ENCODE results near the gene DEFB118.

The DEFB118 gene

GRCh38 chr20:31390490-31390889 lies 22.1 kb downstream of the DEFB118 start, which contains the start of gene DEFB119:
Gene DEFB119, minus strand, starts transcription at chr20:31390590. Its CDS starts 107 bp downstream, at chr20:31390483.
- no CpG with 5 or more reads among the region's 1 CpG for WGBS, 2 donors (ENCODE audit: extremely low coverage in 2 of 2, insufficient read length in 2 of 2, insufficient replicate concordance in 1 of 2)
- no peak for DNase-seq (ENCODE audit: low spot score)
- Histone ChIP-seq H3K4me2 (ENCODE audit: insufficient read depth, low read length, poor library complexity, severe bottlenecking) (no peak within 1 kb of the TSS), H3K4me3 (ENCODE audit: low read length in 2 of 2) (no peak within 1 kb of the TSS), H4K8ac (ENCODE audit: low read depth, low read length) (no peak within 1 kb of the TSS), H3K4ac (ENCODE audit: low read length) (no peak within 1 kb of the TSS), H3K27ac (replicated peaks; ENCODE audit: low read length) (no peak within 1 kb of the TSS), H3K36me3 (replicated peaks in 1 of 2; ENCODE audit: control insufficient read depth in 2 of 2, insufficient read depth in 2 of 2, low read length in 2 of 2) (no peaks in the 10 kb centered on the region), H3K79me1 (ENCODE audit: low read depth, low read length) (no peaks in the 10 kb centered on the region), H2AFZ (ENCODE audit: low read length) (no peak within 1 kb of the TSS), H2BK120ac (ENCODE audit: low read depth, low read length) (no peak within 1 kb of the TSS), H2BK15ac (ENCODE audit: low read length) (no peak within 1 kb of the TSS), H3K14ac (ENCODE audit: low read length) (no peak within 1 kb of the TSS), H3K27me3 (ENCODE audit: control insufficient read depth in 3 of 3, insufficient read depth in 3 of 3, low read depth in 1 of 3, low read length in 3 of 3) (peaks cover 0 to 4% (median 0%) of the 10 kb centered on the region in 3 experiments), H3K23ac (ENCODE audit: low read depth, low read length, poor library complexity) (no peak within 1 kb of the TSS), H2BK5ac (ENCODE audit: low read length) (no peak within 1 kb of the TSS), H2BK12ac (ENCODE audit: low read length) (no peak within 1 kb of the TSS), H4K91ac (ENCODE audit: low read depth, low read length, poor library complexity) (no peak within 1 kb of the TSS), H3K4me1 (ENCODE audit: control insufficient read depth in 2 of 2, insufficient read depth in 1 of 2, low read depth in 1 of 2, low read length in 2 of 2) (no peaks in the 10 kb centered on the region), H3K18ac (ENCODE audit: low read length) (no peak within 1 kb of the TSS), H3K9me3 (replicated peaks in 1 of 2; ENCODE audit: control insufficient read depth in 2 of 2, insufficient read depth in 1 of 2, low read depth in 1 of 2, low read length in 2 of 2) (peaks cover 0 to 37% of the 10 kb centered on the region in 2 donors), H3K9ac (ENCODE audit: low read depth, low read length, poor library complexity) (no peak within 1 kb of the TSS), H2AK5ac (ENCODE audit: low read depth, low read length) (no peak within 1 kb of the TSS)

- H2BK15ac ChIP-seq (ENCODE audit: low read length), result no peak overlapping the region
- no peak overlapping the region for H3K27ac ChIP-seq (replicated peaks; ENCODE audit: low read length)
- H3K18ac ChIP-seq (ENCODE audit: low read length), result no peak overlapping the region
- H3K36me3 ChIP-seq (replicated peaks in 1 of 2; ENCODE audit: control insufficient read depth in 2 of 2, insufficient read depth in 2 of 2, low read length in 2 of 2), result no peaks in the 10 kb centered on the region
- H2BK5ac ChIP-seq (ENCODE audit: low read length), result no peak overlapping the region
- H3K4me1 ChIP-seq (ENCODE audit: control insufficient read depth in 2 of 2, insufficient read depth in 1 of 2, low read depth in 1 of 2, low read length in 2 of 2), result no peaks in the 10 kb centered on the region
- no peak overlapping the region for H3K23ac ChIP-seq (ENCODE audit: low read depth, low read length, poor library complexity)
- WGBS, 2 donors (ENCODE audit: extremely low coverage in 2 of 2, insufficient read length in 2 of 2, insufficient replicate concordance in 1 of 2), result no CpG with 5 or more reads among the region's 2 CpGs
- no peak overlapping the region for H3K4me3 ChIP-seq (ENCODE audit: low read length in 2 of 2)
- no peak overlapping the region for H2BK12ac ChIP-seq (ENCODE audit: low read length)
- no peak overlapping the region for H3K14ac ChIP-seq (ENCODE audit: low read length)
- H2BK120ac ChIP-seq (ENCODE audit: low read depth, low read length), result no peak overlapping the region
- H2AFZ ChIP-seq (ENCODE audit: low read length), result no peak overlapping the region
- no peak overlapping the region for H3K9ac ChIP-seq (ENCODE audit: low read depth, low read length, poor library complexity)
- H2AK5ac ChIP-seq (ENCODE audit: low read depth, low read length), result no peak overlapping the region
- H3K27me3 ChIP-seq (ENCODE audit: control insufficient read depth in 3 of 3, insufficient read depth in 3 of 3, low read depth in 1 of 3, low read length in 3 of 3), result peaks cover 0 to 4% (median 0%) of the 10 kb centered on the region in 3 experiments
- H4K8ac ChIP-seq (ENCODE audit: low read depth, low read length), result no peak overlapping the region
- H3K79me1 ChIP-seq (ENCODE audit: low read depth, low read length), result no peaks in the 10 kb centered on the region
- no peak overlapping the region for H4K91ac ChIP-seq (ENCODE audit: low read depth, low read length, poor library complexity)
- H3K4me2 ChIP-seq (ENCODE audit: insufficient read depth, low read length, poor library complexity, severe bottlenecking), result no peak overlapping the region
- no peak for DNase-seq (ENCODE audit: low spot score)
- peaks cover 0 to 33% of the 10 kb centered on the region in 2 donors for H3K9me3 ChIP-seq (replicated peaks in 1 of 2; ENCODE audit: control insufficient read depth in 2 of 2, insufficient read depth in 1 of 2, low read depth in 1 of 2, low read length in 2 of 2)
- H3K4ac ChIP-seq (ENCODE audit: low read length), result no peak overlapping the region
These were observed 24.4 kb downstream of the DEFB118 start for GRCh38 chr20:31392836-31393235.

- H3K4me2 ChIP-seq (ENCODE audit: insufficient read depth, low read length, poor library complexity, severe bottlenecking), result no peak overlapping the region
- H3K23ac ChIP-seq (ENCODE audit: low read depth, low read length, poor library complexity), result no peak overlapping the region
- no peak overlapping the region for H2BK5ac ChIP-seq (ENCODE audit: low read length)
- no peak overlapping the region for H2BK120ac ChIP-seq (ENCODE audit: low read depth, low read length)
- no peak overlapping the region for H3K9ac ChIP-seq (ENCODE audit: low read depth, low read length, poor library complexity)
- H3K14ac ChIP-seq (ENCODE audit: low read length), result no peak overlapping the region
- no peak overlapping the region for H3K4me3 ChIP-seq (ENCODE audit: low read length in 2 of 2)
- H3K4ac ChIP-seq (ENCODE audit: low read length), result no peak overlapping the region
- no peaks in the 10 kb centered on the region for H3K36me3 ChIP-seq (replicated peaks in 1 of 2; ENCODE audit: control insufficient read depth in 2 of 2, insufficient read depth in 2 of 2, low read length in 2 of 2)
- peaks cover 0 to 32% of the 10 kb centered on the region in 2 donors for H3K9me3 ChIP-seq (replicated peaks in 1 of 2; ENCODE audit: control insufficient read depth in 2 of 2, insufficient read depth in 1 of 2, low read depth in 1 of 2, low read length in 2 of 2)
- H3K27me3 ChIP-seq (ENCODE audit: control insufficient read depth in 3 of 3, insufficient read depth in 3 of 3, low read depth in 1 of 3, low read length in 3 of 3), result no peaks in the 10 kb centered on the region
- H3K79me1 ChIP-seq (ENCODE audit: low read depth, low read length), result no peaks in the 10 kb centered on the region
- no peak overlapping the region for H2AFZ ChIP-seq (ENCODE audit: low read length)
- no peak overlapping the region for H3K27ac ChIP-seq (replicated peaks; ENCODE audit: low read length)
- no peak overlapping the region for H4K91ac ChIP-seq (ENCODE audit: low read depth, low read length, poor library complexity)
- no peak overlapping the region for H3K18ac ChIP-seq (ENCODE audit: low read length)
- H2BK12ac ChIP-seq (ENCODE audit: low read length), result no peak overlapping the region
- H2BK15ac ChIP-seq (ENCODE audit: low read length), result no peak overlapping the region
- no peaks in the 10 kb centered on the region for H3K4me1 ChIP-seq (ENCODE audit: control insufficient read depth in 2 of 2, insufficient read depth in 1 of 2, low read depth in 1 of 2, low read length in 2 of 2)
- DNase-seq (ENCODE audit: low spot score), result no peak
- H4K8ac ChIP-seq (ENCODE audit: low read depth, low read length), result no peak overlapping the region
- 92% methylated on average over 1 of the region's 3 CpGs; no CpG with 5 or more reads in 1 of the 2 donors for WGBS, 2 donors (ENCODE audit: extremely low coverage in 2 of 2, insufficient read length in 2 of 2, insufficient replicate concordance in 1 of 2)
- no peak overlapping the region for H2AK5ac ChIP-seq (ENCODE audit: low read depth, low read length)
These were observed 26.5 kb downstream of the DEFB118 start for GRCh38 chr20:31394900-31395299.

- WGBS, 2 donors (ENCODE audit: extremely low coverage in 2 of 2, insufficient read length in 2 of 2, insufficient replicate concordance in 1 of 2), result no CpG with 5 or more reads among the region's 1 CpG
- Histone ChIP-seq H2AK5ac (ENCODE audit: low read depth, low read length) (no peak overlapping the region), H3K4ac (ENCODE audit: low read length) (no peak overlapping the region), H3K14ac (ENCODE audit: low read length) (no peak overlapping the region), H2BK5ac (ENCODE audit: low read length) (no peak overlapping the region), H3K4me1 (ENCODE audit: control insufficient read depth in 2 of 2, insufficient read depth in 1 of 2, low read depth in 1 of 2, low read length in 2 of 2) (no peaks in the 10 kb centered on the region), H2BK15ac (ENCODE audit: low read length) (no peak overlapping the region), H3K27ac (replicated peaks; ENCODE audit: low read length) (no peak overlapping the region), H3K4me3 (ENCODE audit: low read length in 2 of 2) (no peak overlapping the region), H2BK12ac (ENCODE audit: low read length) (no peak overlapping the region), H3K79me1 (ENCODE audit: low read depth, low read length) (no peaks in the 10 kb centered on the region), H3K4me2 (ENCODE audit: insufficient read depth, low read length, poor library complexity, severe bottlenecking) (no peak overlapping the region), H3K9me3 (replicated peaks in 1 of 2; ENCODE audit: control insufficient read depth in 2 of 2, insufficient read depth in 1 of 2, low read depth in 1 of 2, low read length in 2 of 2) (peaks cover 0 to 37% of the 10 kb centered on the region in 2 donors), H3K9ac (ENCODE audit: low read depth, low read length, poor library complexity) (no peak overlapping the region), H3K36me3 (replicated peaks in 1 of 2; ENCODE audit: control insufficient read depth in 2 of 2, insufficient read depth in 2 of 2, low read length in 2 of 2) (no peaks in the 10 kb centered on the region), H2AFZ (ENCODE audit: low read length) (no peak overlapping the region), H4K8ac (ENCODE audit: low read depth, low read length) (no peak overlapping the region), H4K91ac (ENCODE audit: low read depth, low read length, poor library complexity) (no peak overlapping the region), H3K18ac (ENCODE audit: low read length) (no peak overlapping the region), H3K27me3 (ENCODE audit: control insufficient read depth in 3 of 3, insufficient read depth in 3 of 3, low read depth in 1 of 3, low read length in 3 of 3) (peaks cover 0 to 5% (median 0%) of the 10 kb centered on the region in 3 experiments), H2BK120ac (ENCODE audit: low read depth, low read length) (no peak overlapping the region), H3K23ac (ENCODE audit: low read depth, low read length, poor library complexity) (no peak overlapping the region)
- no peak for DNase-seq (ENCODE audit: low spot score)
These were observed 35.5 kb downstream of the DEFB118 start for GRCh38 chr20:31403886-31404285.
